K562 (cell line): ENCODE data around the gene POLR3E. TPM values are rescaled to one million over a fixed set of nuclear protein-coding genes. Genes with fewer than 3 reads are reported as not detected.
A peak's percentile ranks its signal among the peaks of the same experiment; 100 is the strongest.

ENCODE experiments used
- CTBP1 ChIP-seq: fragments of 450-650 bp; IDR thresholded peaks from 2 replicates; pipeline ENCODE4 v1.6.1; 2016; ENCODE audit warnings: borderline replicate concordance
- HDAC3 ChIP-seq: fragments of 450-650 bp; IDR thresholded peaks from 2 replicates; pipeline ENCODE4 v1.6.1; 2018; ENCODE audit warnings: borderline replicate concordance, mild to moderate bottlenecking, moderate library complexity; ENCODE audit not compliant: partially characterized antibody
- JUN ChIP-seq, 2 experiments: sonication (generic) in 1 of 2; formaldehyde crosslinking in 1 of 2; IDR thresholded peaks; 2 replicates each; pipeline versions ENCODE4 v1.6.1 to v1.8.0; 2012 to 2022; ENCODE audit warnings: borderline replicate concordance in 2 of 2, mild to moderate bottlenecking in 2 of 2, improper control_type of control experiment in 1 of 2, low read depth in 1 of 2, low read length in 1 of 2, missing genetic modification reagents in 1 of 2
- NCOR1 ChIP-seq: fragments of 450-650 bp; IDR thresholded peaks from 2 replicates; pipeline ENCODE4 v1.6.1; 2016; ENCODE audit warnings: mild to moderate bottlenecking, moderate library complexity
- PHF8 ChIP-seq: fragments of 200-600 bp; sonication (generic); IDR thresholded peaks from 2 replicates; pipeline ENCODE4 v1.6.1; 2012; ENCODE audit warnings: mixed run types, mild to moderate bottlenecking, inconsistent platforms, low read length, moderate library complexity, borderline replicate concordance
- POLR2G ChIP-seq: fragments of 200-400 bp; formaldehyde crosslinking; IDR thresholded peaks from 2 replicates; pipeline ENCODE4 v1.6.1; 2017; ENCODE audit warnings: low read depth, mild to moderate bottlenecking, antibody characterized with exemption, low read length, moderate library complexity
- RCOR1 ChIP-seq, 2 experiments: IDR thresholded peaks; 2 replicates each; pipeline ENCODE4 v1.6.1; 2012; ENCODE audit warnings: low read depth in 2 of 2, low read length in 2 of 2, borderline replicate concordance in 1 of 2, improper control_type of control experiment in 1 of 2
- TGIF2 ChIP-seq: sonication (generic); formaldehyde crosslinking; IDR thresholded peaks from 2 replicates; pipeline ENCODE4 v1.8.1; 2022; ENCODE audit warnings: mild to moderate bottlenecking, missing genetic modification reagents, moderate library complexity
- ZNF589 ChIP-seq: fragments of 200-800 bp; sonication (Bioruptor generic); IDR thresholded peaks from 2 replicates; pipeline ENCODE4 v1.6.1; 2016; ENCODE audit warnings: low read depth, missing genetic modification characterization, missing compliant biosample characterization
- ZNF707 ChIP-seq: fragments of 250-450 bp; sonication (Bioruptor Pico); conservative IDR thresholded peaks from 2 replicates; pipeline ENCODE4 v1.8.0; 2022; ENCODE audit warnings: inconsistent platforms, mild to moderate bottlenecking, moderate library complexity
- ZNF79 ChIP-seq: fragments of 250-450 bp; sonication (Bioruptor Pico); IDR thresholded peaks from 2 replicates; pipeline ENCODE4 v1.4.0; 2020; ENCODE audit warnings: low read depth, mild to moderate bottlenecking, moderate library complexity
- polyA plus RNA-seq, 8 experiments: library from polyadenylated mRNA; depleted of rRNA in 4 of 8; stranded (reverse) in 5 of 8; unstranded in 3 of 8; fragments of >200 nt; fragmentation: Nextera tagmentation in 2 of 8; fragmentation: Illumina TruSeq in 1 of 8; extraction: Ambion mirVana in 2 of 8; extraction: Trizol in 1 of 8; gene quantifications; 2 replicates each; pipeline versions ENCODE4 v1.2.1 to v1.2.3, GENCODE V29; 2011 to 2014; ENCODE audit warnings: inconsistent platforms in 1 of 8, missing spikeins in 1 of 8
- total RNA-seq, 7 experiments: library from RNA; depleted of rRNA in 6 of 7; stranded (reverse); fragments of >200 nt in 6 of 7; fragmentation: Illumina TruSeq in 2 of 7; extraction: Trizol in 2 of 7; gene quantifications; 2 replicates each; pipeline versions ENCODE4 v1.2.1 to v1.2.3, GENCODE V29; 2011 to 2021; ENCODE audit warnings: low replicate concordance in 1 of 7
- TF ChIP-seq, protein P1 (sequence below), 2 experiments: fragments of 450-650 bp; IDR thresholded peaks; 2 replicates each; pipeline ENCODE4 v1.6.1; 2016; ENCODE audit warnings: mild to moderate bottlenecking in 2 of 2, borderline replicate concordance in 1 of 2, low read depth in 1 of 2, moderate library complexity in 1 of 2

POLR3E gene
- total and polyA plus RNA-seq, 9 of the 15 experiments (the other 6 are each of a cell fraction or from before 2014, with no cell fraction given): 17.7 to 151 (median 82.6) TPM

DNA sequence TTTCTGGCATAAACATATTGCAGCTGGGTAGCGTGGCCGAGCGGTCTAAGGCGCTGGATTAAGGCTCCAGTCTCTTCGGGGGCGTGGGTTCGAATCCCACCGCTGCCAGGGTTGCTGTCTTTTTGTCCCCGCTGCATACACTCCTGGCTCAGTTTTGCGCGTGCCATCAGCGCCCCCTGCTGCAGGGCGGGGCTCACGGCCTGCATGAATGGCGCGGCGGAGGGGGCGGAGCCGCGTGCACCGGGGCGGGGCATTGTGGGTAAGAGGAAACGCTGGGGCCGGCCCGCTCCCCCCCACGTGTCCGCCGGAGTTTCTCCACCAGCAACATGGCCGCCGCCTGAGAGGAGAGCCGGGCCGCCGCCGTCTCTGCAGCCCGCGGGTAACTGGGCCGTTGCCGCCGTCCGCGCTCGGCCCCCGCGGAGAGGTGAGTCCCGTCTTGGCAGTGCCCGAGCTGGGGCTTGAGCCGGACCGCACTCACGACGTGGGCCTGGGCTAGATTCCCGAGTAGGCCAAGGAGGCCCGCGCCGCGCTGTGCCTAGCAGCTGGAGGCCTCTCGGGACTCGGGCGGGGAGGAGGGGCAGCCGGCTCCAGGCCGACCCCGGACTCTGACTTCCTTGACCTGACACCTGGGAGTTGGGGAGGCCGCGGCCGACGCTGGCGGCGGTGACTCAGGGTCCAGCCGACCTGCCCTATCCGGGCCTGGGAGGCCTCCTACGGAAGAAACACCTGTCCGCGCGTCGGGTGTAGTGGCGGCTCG lies at the start of gene POLR3E (continued):
- TF ChIP-seq, protein P1, sequence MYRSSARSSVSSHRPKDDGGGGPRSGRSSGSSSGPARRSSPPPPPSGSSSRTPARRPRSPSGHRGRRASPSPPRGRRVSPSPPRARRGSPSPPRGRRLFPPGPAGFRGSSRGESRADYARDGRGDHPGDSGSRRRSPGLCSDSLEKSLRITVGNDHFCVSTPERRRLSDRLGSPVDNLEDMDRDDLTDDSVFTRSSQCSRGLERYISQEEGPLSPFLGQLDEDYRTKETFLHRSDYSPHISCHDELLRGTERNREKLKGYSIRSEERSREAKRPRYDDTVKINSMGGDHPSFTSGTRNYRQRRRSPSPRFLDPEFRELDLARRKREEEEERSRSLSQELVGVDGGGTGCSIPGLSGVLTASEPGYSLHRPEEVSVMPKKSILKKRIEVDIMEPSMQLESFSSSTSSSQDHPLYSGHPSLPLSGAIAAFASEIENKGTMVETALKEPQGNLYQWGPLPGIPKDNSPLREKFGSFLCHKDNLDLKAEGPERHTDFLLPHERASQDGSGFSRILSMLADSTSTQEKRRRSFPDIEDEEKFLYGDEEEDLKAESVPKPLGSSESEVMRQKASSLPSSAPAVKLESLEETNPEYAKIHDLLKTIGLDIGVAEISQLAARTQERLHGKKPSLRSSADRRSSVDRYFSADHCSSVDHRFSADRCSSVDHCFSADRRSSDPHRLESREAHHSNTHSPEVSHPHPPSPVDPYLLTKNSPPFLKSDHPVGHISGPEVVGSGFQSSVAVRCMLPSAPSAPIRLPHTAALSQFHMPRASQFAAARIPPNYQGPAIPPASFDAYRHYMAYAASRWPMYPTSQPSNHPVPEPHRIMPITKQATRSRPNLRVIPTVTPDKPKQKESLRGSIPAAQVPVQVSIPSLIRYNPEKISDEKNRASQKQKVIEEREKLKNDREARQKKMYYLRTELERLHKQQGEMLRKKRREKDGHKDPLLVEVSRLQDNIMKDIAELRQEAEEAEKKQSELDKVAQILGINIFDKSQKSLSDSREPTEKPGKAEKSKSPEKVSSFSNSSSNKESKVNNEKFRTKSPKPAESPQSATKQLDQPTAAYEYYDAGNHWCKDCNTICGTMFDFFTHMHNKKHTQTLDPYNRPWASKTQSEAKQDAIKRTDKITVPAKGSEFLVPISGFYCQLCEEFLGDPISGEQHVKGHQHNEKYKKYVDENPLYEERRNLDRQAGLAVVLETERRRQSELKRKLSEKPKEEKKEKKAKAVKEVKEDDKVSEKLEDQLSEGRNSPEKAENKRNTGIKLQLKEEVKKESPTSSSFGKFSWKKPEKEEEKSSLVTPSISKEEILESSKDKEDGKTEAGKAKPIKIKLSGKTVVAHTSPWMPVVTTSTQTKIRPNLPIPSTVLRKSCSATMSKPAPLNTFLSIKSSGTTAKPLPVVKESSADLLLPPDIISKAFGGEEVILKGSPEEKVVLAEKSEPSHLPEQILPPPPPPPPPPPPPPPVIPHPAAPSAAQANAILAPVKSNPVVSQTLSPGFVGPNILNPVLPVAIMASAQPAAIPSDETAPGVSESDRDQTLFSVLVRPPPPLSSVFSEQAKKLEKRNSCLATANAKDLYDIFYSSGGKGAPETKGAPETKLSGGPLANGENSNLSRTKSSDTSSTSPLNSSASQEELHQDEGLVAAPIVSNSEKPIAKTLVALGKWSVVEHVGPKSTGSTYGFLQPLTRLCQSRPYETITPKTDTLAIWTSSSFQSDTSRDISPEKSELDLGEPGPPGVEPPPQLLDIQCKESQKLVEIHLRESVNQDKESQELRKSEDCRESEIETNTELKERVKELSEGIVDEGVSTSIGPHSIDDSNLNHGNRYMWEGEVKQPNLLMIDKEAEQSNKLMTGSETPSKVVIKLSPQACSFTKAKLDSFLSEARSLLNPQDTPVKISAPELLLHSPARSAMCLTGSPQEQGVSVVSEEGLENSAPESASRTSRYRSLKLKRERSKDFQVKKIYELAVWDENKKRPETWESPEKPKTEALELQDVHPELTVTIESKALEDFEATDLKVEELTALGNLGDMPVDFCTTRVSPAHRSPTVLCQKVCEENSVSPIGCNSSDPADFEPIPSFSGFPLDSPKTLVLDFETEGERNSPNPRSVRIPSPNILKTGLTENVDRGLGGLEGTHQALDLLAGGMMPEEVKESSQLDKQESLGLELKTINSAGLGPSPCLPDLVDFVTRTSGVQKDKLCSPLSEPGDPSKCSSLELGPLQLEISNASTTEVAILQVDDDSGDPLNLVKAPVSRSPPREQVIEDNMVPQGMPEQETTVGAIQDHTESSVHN (IDR thresholded peaks at IDR 0.05; ENCODE audit: borderline replicate concordance in 1 of 2, low read depth in 1 of 2): no peak
- TF ChIP-seq TGIF2 (CRISPR knock-in tag): peak; percentile 95
- TF ChIP-seq ZNF79: no peak
- peak in 1 of 2 experiments; percentile 80; a peak in 1 of 4 replicates for TF ChIP-seq RCOR1 (IDR thresholded peaks at IDR 0.05; ENCODE audit: borderline replicate concordance in 1 of 2, low read depth in 2 of 2, low read length in 2 of 2)
- TF ChIP-seq JUN (IDR thresholded peaks at IDR 0.05; ENCODE audit: borderline replicate concordance, low read depth, low read length): peak; percentile 73; the same call in 1 of the 2 replicates
- TF ChIP-seq JUN (CRISPR knock-in tag; IDR thresholded peaks at IDR 0.05; ENCODE audit: borderline replicate concordance): 0 out of 2 replicates have a peak, but pooled peaks have one; percentile 78
- peak; percentile 88 for TF ChIP-seq CTBP1
- TF ChIP-seq ZNF589 (CRISPR knock-in tag): 0 out of 2 replicates have a peak, but pooled peaks have one; percentile 50
- TF ChIP-seq POLR2G: peak; percentile 94
- TF ChIP-seq NCOR1: 0 out of 2 replicates have a peak, but pooled peaks have one; percentile 35
- TF ChIP-seq ZNF707 (CRISPR knock-in tag): no peak
- peak; percentile 33 for TF ChIP-seq HDAC3
- peak; percentile 85; the same call in 1 of the 2 replicates for TF ChIP-seq PHF8
